Measurements from ENCODE around the gene GALNT12. TPM values are rescaled to one million over a fixed set of nuclear protein-coding genes. Genes with fewer than 3 reads are reported as not detected.
A peak's percentile ranks its signal among the peaks of the same experiment; 100 is the strongest.

The GALNT12 gene
- total RNA-seq, 1 experiment from 2014 or later, result 14.8 TPM

GRCh38 chr9:98869078-98869745 lies 61.7 kb downstream of the GALNT12 start:
- CTCF ChIA-PET, result no interaction called here

GRCh38 chr9:98869866-98870265 lies 62.4 kb downstream of the GALNT12 start:
- Histone ChIP-seq H3K36me3 (ENCODE audit: low read depth, low read length) (no peaks in the 10 kb centered on the region), H3K9me3 (ENCODE audit: low read length) (no peaks in the 10 kb centered on the region), H3K79me2 (ENCODE audit: low read length) (no peaks in the 10 kb centered on the region), H3K9me2 (replicated peaks; ENCODE audit: low read length) (no peaks in the 10 kb centered on the region), H3K4me3 (ENCODE audit: low read length) (no peak overlapping the region), H4K20me1 (ENCODE audit: low read length) (no peaks in the 10 kb centered on the region), H3F3A (ENCODE audit: low read length, unreplicated experiment) (no peaks in the 10 kb centered on the region), H3K27me3 (ENCODE audit: low read length) (no peaks in the 10 kb centered on the region), H3K27ac (ENCODE audit: low read length) (no peak overlapping the region), H3K4me2 (ENCODE audit: low read length) (no peak overlapping the region), H3K4me1 (ENCODE audit: insufficient read depth, low read length) (peaks cover 31% of the 10 kb centered on the region), H2AFZ (ENCODE audit: low read length) (no peak overlapping the region), H3K9ac (ENCODE audit: low read length) (no peak overlapping the region)
- intact Hi-C loops (cut with micrococcal nuclease), result no loop called here
- DNase-seq (no peak), ATAC-seq (no peak)
- no peak for TF ChIP-seq CTCF (conservative IDR thresholded peaks at IDR 0.05; ENCODE audit: low read depth, low read length)
- TF ChIP-seq EZH2phosphoT487 (IDR thresholded peaks at IDR 0.05; ENCODE audit: borderline replicate concordance, low read length), result no peak
- TF ChIP-seq EZH2 (IDR thresholded peaks at IDR 0.05; ENCODE audit: low read length, unreplicated experiment), result no peak
- no TSS peak for BruUV-seq (replicated peaks)
- ChIA-PET CTCF (no interaction called here), POLR2A (ENCODE audit: unreplicated experiment) (interaction anchor here (0.6 kb wide), 1 partner anchor 1290 kb away, joined by 3 read pairs; no protein-coding TSS in a partner anchor)

More at GRCh38 chr9:98869078-98869745, 61.7 kb downstream of the GALNT12 start:
- intact Hi-C loops (cut with micrococcal nuclease), result no loop called here
- H4K20me1 ChIP-seq (ENCODE audit: low read length), result no peaks in the 10 kb centered on the region
- H3K4me1 ChIP-seq (ENCODE audit: insufficient read depth, low read length), result peaks cover 30% of the 10 kb centered on the region
- no peak overlapping the region for H2AFZ ChIP-seq (ENCODE audit: low read length)
- DNase-seq, result peak; percentile 35
- no peaks in the 10 kb centered on the region for H3K79me2 ChIP-seq (ENCODE audit: low read length)
- no peaks in the 10 kb centered on the region for H3K9me3 ChIP-seq (ENCODE audit: low read length)
- no peaks in the 10 kb centered on the region for H3K27me3 ChIP-seq (ENCODE audit: low read length)
- H3K4me2 ChIP-seq (ENCODE audit: low read length), result no peak overlapping the region
- TF ChIP-seq EZH2 (IDR thresholded peaks at IDR 0.05; ENCODE audit: low read length, unreplicated experiment) (no peak), EZH2phosphoT487 (IDR thresholded peaks at IDR 0.05; ENCODE audit: borderline replicate concordance, low read length) (no peak), CTCF (conservative IDR thresholded peaks at IDR 0.05; ENCODE audit: low read depth, low read length) (no peak)
- no peak for ATAC-seq
- H3F3A ChIP-seq (ENCODE audit: low read length, unreplicated experiment), result no peaks in the 10 kb centered on the region
- H3K9ac ChIP-seq (ENCODE audit: low read length), result no peak overlapping the region
- H3K27ac ChIP-seq (ENCODE audit: low read length), result no peak overlapping the region
- no peaks in the 10 kb centered on the region for H3K36me3 ChIP-seq (ENCODE audit: low read depth, low read length)
- BruUV-seq (replicated peaks), result no TSS peak
- POLR2A ChIA-PET (ENCODE audit: unreplicated experiment), result no interaction called here
- no peaks in the 10 kb centered on the region for H3K9me2 ChIP-seq (replicated peaks; ENCODE audit: low read length)
- H3K4me3 ChIP-seq (ENCODE audit: low read length), result no peak overlapping the region

- Histone ChIP-seq H3K27ac (ENCODE audit: low read length) (no peak overlapping the region), H3K9ac (ENCODE audit: low read length) (no peak overlapping the region), H3K4me1 (ENCODE audit: insufficient read depth, low read length) (peaks cover 24% of the 10 kb centered on the region), H3K79me2 (ENCODE audit: low read length) (no peaks in the 10 kb centered on the region), H3K9me3 (ENCODE audit: low read length) (no peaks in the 10 kb centered on the region), H3K4me3 (ENCODE audit: low read length) (no peak overlapping the region), H3K36me3 (ENCODE audit: low read depth, low read length) (no peaks in the 10 kb centered on the region), H3K4me2 (ENCODE audit: low read length) (no peak overlapping the region), H4K20me1 (ENCODE audit: low read length) (no peaks in the 10 kb centered on the region), H3F3A (ENCODE audit: low read length, unreplicated experiment) (no peaks in the 10 kb centered on the region), H2AFZ (ENCODE audit: low read length) (no peak overlapping the region), H3K27me3 (ENCODE audit: low read length) (no peaks in the 10 kb centered on the region), H3K9me2 (replicated peaks; ENCODE audit: low read length) (no peaks in the 10 kb centered on the region)
- POLR2A ChIA-PET (ENCODE audit: unreplicated experiment), result no interaction called here
- ATAC-seq (no peak), DNase-seq (no peak)
- CTCF ChIA-PET, result no interaction called here
- BruUV-seq (replicated peaks), result no TSS peak
- intact Hi-C loops (cut with micrococcal nuclease), result no loop called here
- TF ChIP-seq CTCF (conservative IDR thresholded peaks at IDR 0.05; ENCODE audit: low read depth, low read length) (no peak), EZH2 (IDR thresholded peaks at IDR 0.05; ENCODE audit: low read length, unreplicated experiment) (no peak), EZH2phosphoT487 (IDR thresholded peaks at IDR 0.05; ENCODE audit: borderline replicate concordance, low read length) (no peak)
Measured at GRCh38 chr9:98870782-98871557, 63.5 kb downstream of the GALNT12 start.
